Fibroblast of lung (primary cell): ENCODE data around the gene CCDC89. TPM values are rescaled to one million over a fixed set of nuclear protein-coding genes. Genes with fewer than 3 reads are reported as not detected.

ENCODE experiments used
- DNase-seq, 2 donors: peaks; one replicate each; pipeline versions ENCODE4 v3.0.0 to v3.0.0-alpha.2; 2010; ENCODE audit warnings: low read depth in 2 of 2
- H2AFZ ChIP-seq: 2 replicates; pipeline ENCODE4 v1.5.1; 2012; ENCODE audit warnings: low read length, control low read depth, inconsistent platforms
- H3K27ac ChIP-seq: 2 replicates; pipeline ENCODE4 v1.5.1; 2011; ENCODE audit warnings: low read length, control low read depth; ENCODE audit not compliant: insufficient read depth
- H3K27me3 ChIP-seq: 2 replicates; pipeline ENCODE4 v1.5.1; 2011; ENCODE audit warnings: mild to moderate bottlenecking, low read length; ENCODE audit not compliant: control insufficient read depth, insufficient read depth
- H3K36me3 ChIP-seq: 2 replicates; pipeline ENCODE4 v1.5.1; 2011; ENCODE audit warnings: low read length; ENCODE audit not compliant: control insufficient read depth, insufficient read depth
- H3K4me1 ChIP-seq: 2 replicates; pipeline ENCODE4 v1.5.1; 2011; ENCODE audit warnings: low read length; ENCODE audit not compliant: control insufficient read depth, insufficient read depth; ENCODE audit errors: extremely low read depth
- H3K4me2 ChIP-seq: 2 replicates; pipeline ENCODE4 v1.5.1; 2011; ENCODE audit warnings: low read length, control low read depth; ENCODE audit not compliant: insufficient read depth; ENCODE audit errors: extremely low read depth
- H3K4me3 ChIP-seq, 4 experiments: fragments of 200-600 bp in 1 of 4; sonication (generic) in 1 of 4; replicated peaks in 1 of 4; 2 replicates each; pipeline ENCODE4 v1.5.1; 2011 to 2016; ENCODE audit warnings: low read length in 4 of 4, low read depth in 3 of 4, mild to moderate bottlenecking in 3 of 4, control low read depth in 2 of 4, inconsistent platforms in 1 of 4, mixed read lengths in 1 of 4; ENCODE audit not compliant: insufficient read depth in 1 of 4; ENCODE audit errors: control extremely low read depth in 1 of 4
- H3K79me2 ChIP-seq: 2 replicates; pipeline ENCODE4 v1.5.1; 2012; ENCODE audit warnings: mild to moderate bottlenecking, low read length, inconsistent platforms; ENCODE audit not compliant: control insufficient read depth, insufficient read depth
- H3K9ac ChIP-seq: 2 replicates; pipeline ENCODE4 v1.5.1; 2011; ENCODE audit warnings: mild to moderate bottlenecking, low read length, control low read depth; ENCODE audit not compliant: insufficient read depth
- H3K9me3 ChIP-seq: 2 replicates; pipeline ENCODE4 v1.5.1; 2012; ENCODE audit warnings: low read depth, low read length; ENCODE audit not compliant: control insufficient read depth, insufficient read depth
- H4K20me1 ChIP-seq: 2 replicates; pipeline ENCODE4 v1.5.1; 2011; ENCODE audit warnings: low read length; ENCODE audit not compliant: control insufficient read depth, insufficient read depth; ENCODE audit errors: extremely low read depth
- EZH2 ChIP-seq: IDR thresholded peaks from 2 replicates; pipeline ENCODE4 v1.5.1; 2012; ENCODE audit warnings: low read length, control low read depth, mild to moderate bottlenecking; ENCODE audit errors: missing control alignments
- polyA plus RNA-seq, 2 donors: library from polyadenylated mRNA; depleted of rRNA in 1 of 2; stranded (reverse) in 1 of 2; unstranded in 1 of 2; fragments of >200 nt; gene quantifications; 2 replicates each; pipeline ENCODE4 v1.2.1, GENCODE V29; 2011 to 2012; ENCODE audit warnings: missing spikeins in 1 of 2
- total RNA-seq: library from RNA; depleted of rRNA; stranded (reverse); fragments of >200 nt; gene quantifications from 2 replicates; pipeline ENCODE4 v1.2.1, GENCODE V29; 2014
- TF ChIP-seq, protein P1 (sequence below), 2 donors: IDR thresholded peaks in 1 of 2; conservative IDR thresholded peaks in 1 of 2; 1 replicate in 1 of 2; 2 replicates in 1 of 2; pipeline ENCODE4 v1.5.1; 2011 to 2012; ENCODE audit warnings: low read length in 2 of 2, control low read depth in 1 of 2, inconsistent platforms in 1 of 2, low read depth in 1 of 2, mild to moderate bottlenecking in 1 of 2

CCDC89 gene
- total and polyA plus RNA-seq, 2 donors (not counting 1 experiment from before 2014, with no cell fraction given): 2.3 to 4.1 TPM

DNA sequence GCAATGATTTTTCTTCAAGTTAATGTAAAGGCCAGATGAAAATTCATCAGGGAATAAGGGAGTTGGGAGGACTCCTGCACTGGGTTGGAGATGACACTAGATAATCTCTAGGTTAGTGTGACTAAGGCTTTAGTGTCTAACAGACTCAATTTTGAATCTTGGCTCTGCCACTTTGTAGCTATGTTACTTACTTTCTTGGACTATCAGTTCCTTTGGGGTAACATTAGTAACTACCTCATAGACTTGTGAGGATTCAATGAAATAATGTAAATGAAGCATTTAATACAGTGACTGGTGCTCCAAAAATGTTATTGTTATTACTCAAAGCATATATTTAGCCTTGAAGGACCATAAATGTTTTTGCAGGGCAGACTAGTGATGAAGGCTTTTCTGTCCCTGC is 9.6 kb upstream of the CCDC89 start:
- Histone ChIP-seq H3K79me2 (no peaks in the 10 kb centered on the region), H2AFZ (no peak overlapping the region), H3K27ac (no peak overlapping the region), H3K36me3 (peaks cover 14% of the 10 kb centered on the region), H3K4me3 (no peak overlapping the region), H3K4me2 (no peak overlapping the region), H3K4me1 (peaks cover 2% of the 10 kb centered on the region), H4K20me1 (no peaks in the 10 kb centered on the region), H3K27me3 (no peaks in the 10 kb centered on the region), H3K9me3 (no peaks in the 10 kb centered on the region), H3K9ac (no peak overlapping the region)
- no peak for DNase-seq
- no peak for TF ChIP-seq EZH2
- TF ChIP-seq, protein P1, sequence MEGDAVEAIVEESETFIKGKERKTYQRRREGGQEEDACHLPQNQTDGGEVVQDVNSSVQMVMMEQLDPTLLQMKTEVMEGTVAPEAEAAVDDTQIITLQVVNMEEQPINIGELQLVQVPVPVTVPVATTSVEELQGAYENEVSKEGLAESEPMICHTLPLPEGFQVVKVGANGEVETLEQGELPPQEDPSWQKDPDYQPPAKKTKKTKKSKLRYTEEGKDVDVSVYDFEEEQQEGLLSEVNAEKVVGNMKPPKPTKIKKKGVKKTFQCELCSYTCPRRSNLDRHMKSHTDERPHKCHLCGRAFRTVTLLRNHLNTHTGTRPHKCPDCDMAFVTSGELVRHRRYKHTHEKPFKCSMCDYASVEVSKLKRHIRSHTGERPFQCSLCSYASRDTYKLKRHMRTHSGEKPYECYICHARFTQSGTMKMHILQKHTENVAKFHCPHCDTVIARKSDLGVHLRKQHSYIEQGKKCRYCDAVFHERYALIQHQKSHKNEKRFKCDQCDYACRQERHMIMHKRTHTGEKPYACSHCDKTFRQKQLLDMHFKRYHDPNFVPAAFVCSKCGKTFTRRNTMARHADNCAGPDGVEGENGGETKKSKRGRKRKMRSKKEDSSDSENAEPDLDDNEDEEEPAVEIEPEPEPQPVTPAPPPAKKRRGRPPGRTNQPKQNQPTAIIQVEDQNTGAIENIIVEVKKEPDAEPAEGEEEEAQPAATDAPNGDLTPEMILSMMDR (conservative IDR thresholded peaks at IDR 0.05 in 1 of 2, IDR thresholded peaks at IDR 0.05 in 1 of 2; ENCODE audit: low read depth in 1 of 2, low read length in 2 of 2): no peak

DNA sequence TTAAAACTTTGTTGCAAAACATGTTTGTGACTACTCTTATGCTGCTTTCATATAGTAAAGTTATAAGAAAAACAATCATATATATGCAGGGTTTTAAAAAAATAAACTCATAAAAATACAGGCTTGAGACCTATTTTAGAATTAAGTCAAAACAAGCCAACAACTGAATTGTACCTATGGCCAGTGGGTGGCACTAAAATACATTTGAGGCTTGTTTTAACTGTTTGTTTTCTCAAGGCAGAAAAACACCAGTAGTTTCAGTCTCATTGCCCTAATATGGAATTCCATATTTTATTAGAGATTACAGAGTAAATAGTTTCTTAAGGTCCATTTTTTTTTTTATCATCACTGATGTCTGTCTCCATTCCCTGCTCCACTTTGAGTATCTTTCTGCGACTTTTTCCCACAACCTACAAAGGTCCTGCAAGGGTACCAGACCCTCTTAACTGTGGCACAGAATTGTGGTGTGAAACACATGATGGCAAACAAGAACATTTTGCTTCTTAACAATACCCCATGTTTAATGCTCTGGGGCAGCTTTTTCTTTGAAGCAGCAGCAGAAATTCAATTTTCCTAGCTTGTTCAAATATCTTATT is 8.5 kb upstream of the CCDC89 start:
- Histone ChIP-seq H3K27ac (no peak overlapping the region), H2AFZ (no peak overlapping the region), H3K4me2 (no peak overlapping the region), H3K4me3 (no peak overlapping the region), H3K9me3 (no peaks in the 10 kb centered on the region), H4K20me1 (no peaks in the 10 kb centered on the region), H3K27me3 (no peaks in the 10 kb centered on the region), H3K79me2 (no peaks in the 10 kb centered on the region), H3K9ac (no peak overlapping the region), H3K36me3 (peaks cover 14% of the 10 kb centered on the region), H3K4me1 (peaks cover 2% of the 10 kb centered on the region)
- peak; percentile 50 to 81 for DNase-seq
- TF ChIP-seq, protein P1 (conservative IDR thresholded peaks at IDR 0.05 in 1 of 2, IDR thresholded peaks at IDR 0.05 in 1 of 2; ENCODE audit: low read depth in 1 of 2, low read length in 2 of 2): peak in 1 of 2 donors; percentile 59
- TF ChIP-seq EZH2: no peak

DNA sequence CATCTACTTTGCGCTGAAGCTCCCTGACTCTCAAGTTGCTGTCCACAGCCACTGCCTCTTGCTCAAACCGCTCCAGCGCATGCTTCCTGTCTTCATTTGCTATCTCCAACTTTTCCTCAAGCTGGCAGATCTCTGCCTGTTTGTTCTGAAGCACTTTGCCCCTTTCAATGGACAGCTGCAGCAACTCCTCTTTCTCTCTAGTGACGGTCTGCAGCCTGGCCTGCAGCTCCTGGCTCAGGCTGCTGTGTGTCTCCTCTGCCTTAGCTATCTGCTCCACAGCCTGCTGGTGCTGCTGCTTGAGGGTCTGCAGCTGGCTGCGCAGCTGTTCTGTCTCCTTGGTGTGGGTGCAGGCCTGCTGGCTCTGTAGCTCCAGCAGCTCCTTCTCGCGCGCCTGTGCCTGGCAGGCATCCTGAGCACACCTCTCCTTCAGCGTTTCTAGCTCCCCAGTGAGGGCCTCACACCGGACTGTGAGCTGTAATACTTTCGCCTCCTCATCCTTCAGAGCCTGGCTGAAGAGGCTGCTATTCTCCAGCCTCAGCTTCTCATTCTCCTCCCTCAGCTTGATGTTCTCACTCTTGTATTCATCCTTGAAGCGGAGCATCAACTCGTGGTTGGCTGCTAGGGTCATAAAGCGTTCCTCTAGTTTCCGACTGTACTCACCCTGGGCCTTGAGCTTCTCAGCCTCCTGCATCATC is 723 bp downstream of the CCDC89 start:
- peaks cover 21% of the 10 kb centered on the region for H3K4me1 ChIP-seq
- TF ChIP-seq, protein P1 (conservative IDR thresholded peaks at IDR 0.05 in 1 of 2, IDR thresholded peaks at IDR 0.05 in 1 of 2; ENCODE audit: low read depth in 1 of 2, low read length in 2 of 2): no peak
- no peak for TF ChIP-seq EZH2
- no peaks in the 10 kb centered on the region for H3K36me3 ChIP-seq
- H2AFZ ChIP-seq: peak overlapping the region; percentile 73
- peak overlapping the region; percentile 84 for H3K27ac ChIP-seq
- no peaks in the 10 kb centered on the region for H3K9me3 ChIP-seq
- H3K4me2 ChIP-seq: peak overlapping the region; percentile 88
- H3K27me3 ChIP-seq: no peaks in the 10 kb centered on the region
- H3K79me2 ChIP-seq: no peaks in the 10 kb centered on the region
- peak in 1 of 2 donors; percentile 82 for DNase-seq
- H4K20me1 ChIP-seq: no peaks in the 10 kb centered on the region
- H3K4me3 ChIP-seq: peak overlapping the region; percentile 30 to 66 (median 57)
- peak overlapping the region; percentile 60 for H3K9ac ChIP-seq
